Tibial artery (tissue), 4 donors: Measurements from ENCODE around the gene EIF2S2.

Experiments used
- DNase-seq, 2 donors: peaks; one replicate each; pipeline ENCODE4 v3.0.0-alpha.2; 2019
- H3K27ac ChIP-seq, 2 donors: fragments of 200-600 bp; sonication (generic) in 1 of 2; 1 replicate in 1 of 2; 2 replicates in 1 of 2; pipeline ENCODE4 v1.5.1; 2018 to 2019; ENCODE audit warnings: mild to moderate bottlenecking in 1 of 2
- H3K27me3 ChIP-seq, 2 donors: fragments of 200-600 bp; sonication (generic) in 1 of 2; one replicate each; pipeline versions ENCODE4 v1.5.1 to v1.6.0; 2016 to 2019
- H3K36me3 ChIP-seq, 3 donors: fragments of 200-600 bp; sonication (generic) in 2 of 3; one replicate each; pipeline ENCODE4 v1.5.1; 2016 to 2019; ENCODE audit warnings: mild to moderate bottlenecking in 2 of 3
- H3K4me1 ChIP-seq, 4 donors: fragments of 200-600 bp; sonication (generic) in 2 of 4; 1 replicate in 3 of 4; 2 replicates in 1 of 4; pipeline ENCODE4 v1.5.1; 2016 to 2019
- H3K4me3 ChIP-seq, 2 donors: fragments of 200-600 bp; sonication (generic) in 1 of 2; 1 replicate in 1 of 2; 2 replicates in 1 of 2; pipeline ENCODE4 v1.5.1; 2018 to 2019; ENCODE audit warnings: mild to moderate bottlenecking in 2 of 2
- H3K9me3 ChIP-seq, 3 donors: fragments of 200-600 bp; sonication (generic) in 1 of 3; one replicate each; pipeline ENCODE4 v1.5.1; 2016 to 2019
- CTCF ChIP-seq, 2 experiments: fragments of 200-600 bp in 1 of 2; fragments of 450-650 bp in 1 of 2; IDR thresholded peaks; one replicate each; pipeline ENCODE4 v1.5.1; 2017 to 2019; ENCODE audit warnings: antibody characterized with exemption in 2 of 2, mild to moderate bottlenecking in 1 of 2, moderate library complexity in 1 of 2
- intact Hi-C: fragments of 100-400 bp; cut with DNase I; formaldehyde crosslinking; loops from one replicate; pipeline ENCODE4 v1.15.0; 2023; ENCODE audit warnings: low total_unique reads

Gene EIF2S2

GRCh38 chr20:34089655-34090345 lies 22.2 kb downstream of the EIF2S2 start:
- Histone ChIP-seq H3K9me3 (no peaks in the 10 kb centered on the region), H3K36me3 (peaks cover 61 to 93% (median 72%) of the 10 kb centered on the region in 3 donors), H3K27me3 (no peaks in the 10 kb centered on the region), H3K27ac (no peak overlapping the region), H3K4me3 (no peak overlapping the region), H3K4me1 (no peaks in the 10 kb centered on the region)
- TF ChIP-seq CTCF (IDR thresholded peaks at IDR 0.05) = no peak
- intact Hi-C loops = no loop called here
- DNase-seq = no peak

- Histone ChIP-seq H3K4me3 (no peak overlapping the region), H3K36me3 (peaks cover 58 to 94% (median 72%) of the 10 kb centered on the region in 3 donors), H3K27me3 (no peaks in the 10 kb centered on the region), H3K4me1 (no peaks in the 10 kb centered on the region), H3K27ac (no peak overlapping the region), H3K9me3 (no peaks in the 10 kb centered on the region)
- intact Hi-C loops = no loop called here
- DNase-seq = no peak
- TF ChIP-seq CTCF (IDR thresholded peaks at IDR 0.05) = no peak
These were observed 22.9 kb downstream of the EIF2S2 start for GRCh38 chr20:34089175-34089479.

DNA sequence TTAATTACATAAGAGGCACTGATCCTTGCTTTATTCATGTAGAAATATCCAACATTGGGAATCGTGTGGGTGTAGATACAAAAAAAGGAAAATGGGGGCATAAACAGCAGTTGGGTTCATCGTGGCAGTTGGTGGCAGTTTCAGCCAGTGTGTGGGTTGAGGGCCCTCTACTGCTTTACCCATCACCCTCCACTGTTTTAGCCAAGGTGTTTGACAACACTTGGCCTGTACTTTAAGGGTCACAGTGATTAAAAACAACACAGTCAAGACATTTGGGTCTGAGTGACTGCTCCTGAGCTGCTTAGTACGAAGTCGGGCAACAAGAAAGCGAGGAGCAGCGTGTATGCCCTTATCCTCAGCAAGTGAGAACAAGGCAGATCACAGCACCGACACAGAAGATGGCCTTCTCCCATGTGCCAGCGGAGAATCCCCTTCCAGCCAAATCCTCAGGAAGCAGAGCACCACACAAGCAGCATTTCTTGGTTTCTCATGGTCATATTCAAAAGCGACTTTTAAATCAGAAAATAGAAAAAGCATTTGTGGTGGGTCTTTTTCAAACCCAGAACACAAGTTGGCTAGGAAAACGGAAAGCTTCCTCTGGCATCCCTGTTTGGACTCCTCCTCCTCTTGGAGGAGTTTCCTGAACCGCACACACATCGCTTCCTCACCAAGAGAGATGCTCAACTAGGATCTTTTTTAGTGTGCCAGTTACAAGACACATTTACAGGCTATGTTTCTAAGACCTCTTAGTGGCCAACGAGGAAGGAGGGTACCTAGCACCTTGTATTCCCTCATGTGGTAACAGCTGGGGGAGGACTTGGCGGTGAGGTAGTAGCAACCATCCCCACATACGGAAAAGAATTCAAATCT lies 23.5 kb downstream of the EIF2S2 start:
- Histone ChIP-seq H3K27me3 (no peaks in the 10 kb centered on the region), H3K27ac (no peak overlapping the region), H3K4me1 (peaks cover 0 to 5% (median under 1%) of the 10 kb centered on the region in 4 donors), H3K36me3 (peaks cover 56 to 93% (median 67%) of the 10 kb centered on the region in 3 donors), H3K4me3 (no peak overlapping the region), H3K9me3 (no peaks in the 10 kb centered on the region)
- no peak for DNase-seq
- intact Hi-C loops = no loop called here
- no peak for TF ChIP-seq CTCF (IDR thresholded peaks at IDR 0.05)

- intact Hi-C loops = no loop called here
- peaks cover 0 to 25% (median 8%) of the 10 kb centered on the region in 4 donors for H3K4me1 ChIP-seq
- peaks cover 38 to 84% (median 53%) of the 10 kb centered on the region in 3 donors for H3K36me3 ChIP-seq
- H3K27ac ChIP-seq = no peak overlapping the region
- H3K9me3 ChIP-seq = no peaks in the 10 kb centered on the region
- H3K4me3 ChIP-seq = no peak overlapping the region
- no peaks in the 10 kb centered on the region for H3K27me3 ChIP-seq
- DNase-seq = no peak
- no peak for TF ChIP-seq CTCF (IDR thresholded peaks at IDR 0.05)
These were observed 26.5 kb downstream of the EIF2S2 start for GRCh38 chr20:34085544-34086040.

DNA sequence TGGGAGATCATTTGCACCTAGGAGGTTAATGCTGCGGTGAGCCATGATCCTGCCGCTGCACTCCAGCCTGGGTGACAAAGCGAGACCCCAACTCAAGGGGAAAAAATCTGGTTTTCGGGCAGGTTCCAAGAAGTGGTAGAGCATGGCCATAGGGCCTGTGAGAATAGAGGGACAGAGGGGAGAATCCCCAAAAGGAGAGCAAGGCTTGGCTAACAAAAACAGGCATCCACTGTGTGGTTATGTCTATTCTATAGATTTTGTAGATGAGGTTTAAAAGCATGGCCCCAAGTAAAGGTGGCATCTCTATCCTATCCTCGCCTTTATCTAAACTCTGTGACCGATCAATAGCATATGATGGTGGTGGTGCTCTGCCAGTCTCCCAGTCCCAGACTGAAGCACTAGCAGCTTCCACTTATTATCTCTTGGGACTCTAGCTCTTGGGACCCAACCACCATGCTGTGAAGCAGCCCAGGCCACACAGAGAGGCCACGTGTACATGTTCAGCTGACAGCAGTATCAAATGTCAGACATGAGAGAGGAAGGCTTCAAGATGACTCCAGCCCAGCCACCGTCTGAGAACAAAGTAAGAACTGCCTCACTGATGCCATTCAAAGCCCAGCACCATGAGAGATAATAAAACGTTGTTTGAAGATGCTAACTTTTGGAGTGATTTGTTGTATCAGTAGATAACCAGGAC lies 27.7 kb downstream of the EIF2S2 start:
- Histone ChIP-seq H3K9me3 (no peaks in the 10 kb centered on the region), H3K27ac (peak overlapping the region in 1 of 2 donors; percentile 64), H3K36me3 (peaks cover 32 to 84% (median 50%) of the 10 kb centered on the region in 3 donors), H3K4me3 (no peak overlapping the region), H3K4me1 (peaks cover 0 to 25% (median 8%) of the 10 kb centered on the region in 4 donors), H3K27me3 (no peaks in the 10 kb centered on the region)
- no peak for TF ChIP-seq CTCF (IDR thresholded peaks at IDR 0.05)
- no peak for DNase-seq
- intact Hi-C loops = no loop called here
